ENCODE data around the gene AANAT. TPM values are rescaled to one million over a fixed set of nuclear protein-coding genes. Genes with fewer than 3 reads are reported as not detected.
A peak's percentile ranks its signal among the peaks of the same experiment; 100 is the strongest.

AANAT gene
- total RNA-seq, 1 experiment from 2014 or later: not detected

- H3K27me3 ChIP-seq (ENCODE audit: insufficient read depth, low read length): no peaks in the 10 kb centered on the region
- ChIA-PET CTCF (interaction anchor here (1.0 to 9.5 kb wide), 11 partner anchors 16 to 205 kb away, joined by 3 to 100 read pairs (median 6); partner anchors contain the start of gene AANAT), POLR2A (interaction anchor here (1.6 to 1.9 kb wide), 2 partner anchors 49 to 98 kb away, joined by 4 to 5 read pairs; no protein-coding TSS in a partner anchor), RAD21 (ENCODE audit: low non-redundant PET in 1 of 2, low total read pairs in 2 of 2, uncharacterized antibody in 2 of 2, unreplicated experiment in 2 of 2) (interaction anchor here (0.9 to 1.5 kb wide), 4 partner anchors 35 to 48 kb away, joined by 3 to 6 read pairs (median 4); partner anchors contain the start of gene AANAT (in 1 of the 2))
- peak overlapping the region; percentile 83 for H2AFZ ChIP-seq (ENCODE audit: low read depth, low read length, poor library complexity, severe bottlenecking)
- no peaks in the 10 kb centered on the region for H3K79me2 ChIP-seq (ENCODE audit: insufficient read depth, low read length)
- no TSS peak for BruUV-seq (replicated peaks)
- DNase-seq (ENCODE audit: low read depth, low spot score) (peak; percentile 60), ATAC-seq (peak; percentile 84)
- H3K4me2 ChIP-seq (ENCODE audit: low read length): peak overlapping the region; percentile 47
- H4K20me1 ChIP-seq (ENCODE audit: insufficient read depth): no peaks in the 10 kb centered on the region
- peaks cover 8 to 27% of the 10 kb centered on the region in 2 experiments for H3K4me1 ChIP-seq (ENCODE audit: control insufficient read depth in 1 of 2, insufficient read depth in 2 of 2, low read length in 2 of 2)
- no peak overlapping the region for H3K4me3 ChIP-seq (replicated peaks in 1 of 2; ENCODE audit: low read depth in 1 of 2, low read length in 2 of 2)
- peak overlapping the region; percentile 27 for H3K9ac ChIP-seq (ENCODE audit: low read length)
- H3K9me3 ChIP-seq (ENCODE audit: control insufficient read depth in 1 of 2, insufficient read depth in 1 of 2, low read depth in 1 of 2, low read length in 2 of 2): no peaks in the 10 kb centered on the region
- intact Hi-C loops (cut with micrococcal nuclease): loop anchor here (1.0 kb wide), 3 partner anchors 40 to 98 kb away; no protein-coding TSS in a partner anchor
- H3K9me2 ChIP-seq (ENCODE audit: insufficient read depth): no peaks in the 10 kb centered on the region
- no peaks in the 10 kb centered on the region for H3K36me3 ChIP-seq (ENCODE audit: control insufficient read depth in 1 of 2, insufficient read depth in 2 of 2, low read length in 2 of 2)
- H3K27ac ChIP-seq (ENCODE audit: low read depth, low read length): no peak overlapping the region; the same call in 1 of the 2 replicates
- TF ChIP-seq, protein P1, sequence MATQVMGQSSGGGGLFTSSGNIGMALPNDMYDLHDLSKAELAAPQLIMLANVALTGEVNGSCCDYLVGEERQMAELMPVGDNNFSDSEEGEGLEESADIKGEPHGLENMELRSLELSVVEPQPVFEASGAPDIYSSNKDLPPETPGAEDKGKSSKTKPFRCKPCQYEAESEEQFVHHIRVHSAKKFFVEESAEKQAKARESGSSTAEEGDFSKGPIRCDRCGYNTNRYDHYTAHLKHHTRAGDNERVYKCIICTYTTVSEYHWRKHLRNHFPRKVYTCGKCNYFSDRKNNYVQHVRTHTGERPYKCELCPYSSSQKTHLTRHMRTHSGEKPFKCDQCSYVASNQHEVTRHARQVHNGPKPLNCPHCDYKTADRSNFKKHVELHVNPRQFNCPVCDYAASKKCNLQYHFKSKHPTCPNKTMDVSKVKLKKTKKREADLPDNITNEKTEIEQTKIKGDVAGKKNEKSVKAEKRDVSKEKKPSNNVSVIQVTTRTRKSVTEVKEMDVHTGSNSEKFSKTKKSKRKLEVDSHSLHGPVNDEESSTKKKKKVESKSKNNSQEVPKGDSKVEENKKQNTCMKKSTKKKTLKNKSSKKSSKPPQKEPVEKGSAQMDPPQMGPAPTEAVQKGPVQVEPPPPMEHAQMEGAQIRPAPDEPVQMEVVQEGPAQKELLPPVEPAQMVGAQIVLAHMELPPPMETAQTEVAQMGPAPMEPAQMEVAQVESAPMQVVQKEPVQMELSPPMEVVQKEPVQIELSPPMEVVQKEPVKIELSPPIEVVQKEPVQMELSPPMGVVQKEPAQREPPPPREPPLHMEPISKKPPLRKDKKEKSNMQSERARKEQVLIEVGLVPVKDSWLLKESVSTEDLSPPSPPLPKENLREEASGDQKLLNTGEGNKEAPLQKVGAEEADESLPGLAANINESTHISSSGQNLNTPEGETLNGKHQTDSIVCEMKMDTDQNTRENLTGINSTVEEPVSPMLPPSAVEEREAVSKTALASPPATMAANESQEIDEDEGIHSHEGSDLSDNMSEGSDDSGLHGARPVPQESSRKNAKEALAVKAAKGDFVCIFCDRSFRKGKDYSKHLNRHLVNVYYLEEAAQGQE (IDR thresholded peaks at IDR 0.05; ENCODE audit: low read depth): no peak
- TF ChIP-seq TCF7L2 (IDR thresholded peaks at IDR 0.05; ENCODE audit: borderline replicate concordance, extremely low read depth, insufficient read depth, insufficient read length) (no peak), EZH2 (IDR thresholded peaks at IDR 0.05) (no peak), ZNF274 (IDR thresholded peaks at IDR 0.05; ENCODE audit: low read depth, low read length) (no peak), FOSL1 (IDR thresholded peaks at IDR 0.05; ENCODE audit: low read depth) (no peak), SP1 (IDR thresholded peaks at IDR 0.05; ENCODE audit: low read depth) (no peak), SRF (IDR thresholded peaks at IDR 0.05; ENCODE audit: low read depth) (no peak), YY1 (IDR thresholded peaks at IDR 0.05; ENCODE audit: extremely low read depth, insufficient replicate concordance, low read depth, low read length) (no peak), ELF1 (IDR thresholded peaks at IDR 0.05; ENCODE audit: borderline replicate concordance, low read depth) (no peak), EZH2phosphoT487 (IDR thresholded peaks at IDR 0.05; ENCODE audit: borderline replicate concordance) (no peak), POLR2A (IDR thresholded peaks at IDR 0.05; ENCODE audit: borderline replicate concordance, extremely low read depth, insufficient read depth, insufficient read length) (no peak), JUND (IDR thresholded peaks at IDR 0.05) (no peak), POLR2AphosphoS5 (IDR thresholded peaks at IDR 0.05; ENCODE audit: low read depth, low read length) (no peak), MAX (IDR thresholded peaks at IDR 0.05) (peak; percentile 95), RAD21 (IDR thresholded peaks at IDR 0.05; ENCODE audit: low read depth) (peak; percentile 100), CBX3 (IDR thresholded peaks at IDR 0.05; ENCODE audit: low read depth) (no peak), ZFX (IDR thresholded peaks at IDR 0.05) (no peak), EGR1 (IDR thresholded peaks at IDR 0.05; ENCODE audit: low read depth) (no peak), SIN3A (IDR thresholded peaks at IDR 0.05; ENCODE audit: low read depth) (no peak)
- TF ChIP-seq, protein P2, sequence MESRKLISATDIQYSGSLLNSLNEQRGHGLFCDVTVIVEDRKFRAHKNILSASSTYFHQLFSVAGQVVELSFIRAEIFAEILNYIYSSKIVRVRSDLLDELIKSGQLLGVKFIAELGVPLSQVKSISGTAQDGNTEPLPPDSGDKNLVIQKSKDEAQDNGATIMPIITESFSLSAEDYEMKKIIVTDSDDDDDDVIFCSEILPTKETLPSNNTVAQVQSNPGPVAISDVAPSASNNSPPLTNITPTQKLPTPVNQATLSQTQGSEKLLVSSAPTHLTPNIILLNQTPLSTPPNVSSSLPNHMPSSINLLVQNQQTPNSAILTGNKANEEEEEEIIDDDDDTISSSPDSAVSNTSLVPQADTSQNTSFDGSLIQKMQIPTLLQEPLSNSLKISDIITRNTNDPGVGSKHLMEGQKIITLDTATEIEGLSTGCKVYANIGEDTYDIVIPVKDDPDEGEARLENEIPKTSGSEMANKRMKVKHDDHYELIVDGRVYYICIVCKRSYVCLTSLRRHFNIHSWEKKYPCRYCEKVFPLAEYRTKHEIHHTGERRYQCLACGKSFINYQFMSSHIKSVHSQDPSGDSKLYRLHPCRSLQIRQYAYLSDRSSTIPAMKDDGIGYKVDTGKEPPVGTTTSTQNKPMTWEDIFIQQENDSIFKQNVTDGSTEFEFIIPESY (IDR thresholded peaks at IDR 0.05; ENCODE audit: extremely low read depth, insufficient replicate concordance, low read length): no peak
- TF ChIP-seq, protein P3, sequence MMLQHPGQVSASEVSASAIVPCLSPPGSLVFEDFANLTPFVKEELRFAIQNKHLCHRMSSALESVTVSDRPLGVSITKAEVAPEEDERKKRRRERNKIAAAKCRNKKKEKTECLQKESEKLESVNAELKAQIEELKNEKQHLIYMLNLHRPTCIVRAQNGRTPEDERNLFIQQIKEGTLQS (IDR thresholded peaks at IDR 0.05): no peak
Measured at GRCh38 chr17:76506408-76507345, 39.3 kb downstream of the AANAT start.
